Left hindlimb (tissue), 1 donor: Measurements from ENCODE around the gene HDGFL3.
"Not testable (repeated sequence)": the region's sequence is repeated elsewhere in the genome, so short reads cannot be mapped to it uniquely, and the experiment has no call there.

Experiments used
- DNase-seq: peaks from one replicate; pipeline ENCODE4 v3.0.0-alpha.2; 2018

Gene HDGFL3

DNA sequence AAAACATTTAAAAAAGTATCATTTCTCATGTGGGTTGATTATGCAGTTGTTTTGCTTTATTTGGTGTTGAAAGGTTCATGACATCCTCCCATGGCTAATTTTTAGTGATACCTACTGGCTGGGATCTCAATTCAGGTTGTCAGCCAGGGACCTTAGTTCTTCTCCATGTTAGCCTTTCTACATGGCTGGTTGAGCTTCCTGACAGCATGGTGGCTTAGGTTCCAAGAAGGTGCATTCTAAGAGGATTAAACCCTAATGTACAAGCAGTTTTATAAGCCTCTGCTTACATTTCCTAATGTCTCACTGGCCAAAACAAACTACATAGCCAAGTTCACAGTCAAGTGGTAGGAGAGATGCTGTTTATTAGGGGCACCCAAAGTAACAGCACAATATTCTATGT lies 109.5 kb downstream of the HDGFL3 start:
- DNase-seq: no peak

DNA sequence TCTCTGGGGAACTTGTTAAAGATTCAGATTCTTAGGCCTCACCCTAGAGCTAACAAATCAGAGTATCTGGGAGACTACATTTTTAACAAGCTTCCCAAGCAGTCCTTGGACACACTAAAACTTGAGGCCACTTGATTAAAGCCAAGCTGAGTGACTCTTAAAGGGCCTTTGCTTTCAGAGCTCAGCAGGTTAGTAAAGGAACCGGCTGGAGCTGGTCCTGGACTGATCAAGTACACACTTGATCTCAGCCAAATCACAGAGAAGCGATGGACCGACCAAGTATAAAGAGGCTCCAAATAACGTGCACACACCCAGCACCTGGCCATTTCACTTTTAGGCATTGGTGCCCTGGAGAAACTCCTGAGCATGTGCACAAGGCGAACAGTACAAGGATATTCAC lies 113.0 kb downstream of the HDGFL3 start:
- DNase-seq: no peak

DNA sequence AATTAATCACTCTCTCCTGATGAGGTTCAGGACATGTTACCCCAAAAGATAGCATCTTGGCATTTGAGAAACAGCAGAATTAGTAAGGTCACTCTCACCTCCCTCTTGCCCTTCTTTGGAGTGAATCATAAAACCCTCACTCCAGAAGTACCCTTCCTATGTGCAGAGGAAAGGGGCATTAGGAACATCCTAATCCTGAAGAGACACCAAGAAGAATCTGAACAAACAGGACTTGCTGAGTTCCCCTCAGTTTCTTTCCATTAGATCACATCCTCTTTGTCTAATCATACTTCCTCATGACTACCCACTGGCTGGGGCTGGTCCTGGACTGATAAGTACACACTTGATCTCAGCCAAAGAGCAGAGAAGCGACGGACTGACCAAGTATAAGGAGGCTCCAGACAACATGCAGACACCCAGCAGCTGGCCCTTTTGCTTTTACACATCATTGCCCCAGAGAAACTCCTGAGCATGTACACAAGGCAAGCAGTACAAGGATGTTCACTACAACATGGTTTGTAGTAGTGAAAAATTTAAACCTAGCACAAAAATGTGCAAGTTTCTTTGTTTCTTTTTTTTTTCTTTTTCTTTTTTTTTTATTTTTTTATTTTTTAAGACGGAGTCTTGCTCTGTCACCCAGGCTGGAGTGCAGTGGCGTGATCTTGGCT lies 115.2 kb downstream of the HDGFL3 start:
- no peak for DNase-seq

- not testable (repeated sequence) for DNase-seq
Observed at GRCh38 chr15:83091965-83092308, 115.7 kb downstream of the HDGFL3 start.

- DNase-seq: no peak
Observed at GRCh38 chr15:83090465-83090864, 117.2 kb downstream of the HDGFL3 start.

DNA sequence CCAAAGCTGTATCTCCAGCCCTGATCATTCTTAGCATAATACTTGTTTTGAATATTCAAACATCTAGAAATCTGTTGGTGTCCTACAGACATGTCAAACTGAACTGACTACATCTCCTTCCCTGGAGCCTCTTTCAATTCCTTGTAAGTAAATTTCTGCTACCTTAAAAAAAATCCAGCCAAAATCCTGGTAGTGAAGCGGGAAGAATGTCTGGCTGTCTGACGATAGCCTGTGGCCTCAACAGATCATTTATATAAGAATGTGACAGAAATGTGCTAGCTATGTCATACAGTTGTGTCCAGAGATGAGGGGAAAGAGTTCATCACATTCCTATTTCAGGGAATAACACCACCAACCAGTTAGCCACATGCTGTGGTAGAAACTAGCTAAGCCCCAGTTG lies 118.7 kb downstream of the HDGFL3 start:
- DNase-seq: no peak

DNA sequence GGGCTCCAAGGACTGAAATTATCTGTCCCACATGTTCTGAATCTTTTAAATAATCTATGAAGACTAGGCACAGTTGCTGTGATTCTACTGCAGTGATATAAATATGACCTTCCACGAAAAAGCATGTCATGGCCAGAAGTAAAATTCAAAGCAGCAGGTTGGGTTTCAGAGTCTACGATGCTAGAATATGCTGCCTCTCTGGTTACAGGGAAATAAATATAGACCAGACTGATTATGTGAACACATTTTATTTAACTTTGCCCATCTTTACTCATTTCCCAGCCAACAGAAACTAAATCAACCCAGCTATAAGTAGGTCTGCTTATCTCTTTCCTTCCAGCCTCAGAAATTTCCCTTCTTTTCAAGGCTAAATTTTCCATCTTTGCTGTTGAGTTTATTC lies 120.0 kb downstream of the HDGFL3 start:
- no peak for DNase-seq

DNA sequence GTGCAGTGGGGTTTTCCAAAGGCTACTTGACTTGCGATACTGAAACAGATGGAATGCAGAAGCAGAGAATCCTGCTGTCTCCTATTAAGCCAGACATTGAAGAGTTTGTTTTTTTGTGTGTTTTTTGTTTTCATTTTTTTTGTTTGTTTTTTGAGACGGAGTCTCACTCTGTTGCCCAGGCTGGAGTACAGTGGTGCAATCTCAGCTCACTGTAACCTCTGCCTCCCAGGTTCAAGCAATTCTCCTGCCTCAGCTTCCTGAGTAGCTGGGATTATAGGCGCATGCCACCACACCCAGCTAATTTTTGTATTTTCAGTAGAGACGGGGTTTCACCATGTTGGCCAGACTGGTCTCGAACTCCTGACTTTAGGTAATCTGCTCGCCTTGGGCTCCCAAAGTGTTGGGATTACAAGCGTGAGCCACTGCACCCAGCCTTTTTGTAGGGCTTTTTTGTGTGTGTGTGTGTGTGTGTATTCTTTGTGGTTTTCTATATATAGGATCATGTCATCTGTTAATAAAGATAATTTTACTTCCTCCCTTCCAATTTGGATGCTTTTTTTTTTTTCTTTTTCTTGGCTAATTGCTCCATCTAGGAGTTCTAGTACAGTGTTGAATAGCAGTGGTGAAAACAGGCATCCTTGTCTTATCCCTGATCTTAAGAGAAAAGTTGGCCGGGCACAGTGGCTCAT lies 121.6 kb downstream of the HDGFL3 start:
- not testable (repeated sequence) for DNase-seq

GRCh38 chr15:83085461-83085860 lies 122.2 kb downstream of the HDGFL3 start:
- not testable (repeated sequence) for DNase-seq

GRCh38 chr15:83082730-83083386 lies 124.8 kb downstream of the HDGFL3 start:
- DNase-seq: no peak

GRCh38 chr15:83081256-83082014 lies 126.2 kb downstream of the HDGFL3 start:
- DNase-seq: no peak

DNA sequence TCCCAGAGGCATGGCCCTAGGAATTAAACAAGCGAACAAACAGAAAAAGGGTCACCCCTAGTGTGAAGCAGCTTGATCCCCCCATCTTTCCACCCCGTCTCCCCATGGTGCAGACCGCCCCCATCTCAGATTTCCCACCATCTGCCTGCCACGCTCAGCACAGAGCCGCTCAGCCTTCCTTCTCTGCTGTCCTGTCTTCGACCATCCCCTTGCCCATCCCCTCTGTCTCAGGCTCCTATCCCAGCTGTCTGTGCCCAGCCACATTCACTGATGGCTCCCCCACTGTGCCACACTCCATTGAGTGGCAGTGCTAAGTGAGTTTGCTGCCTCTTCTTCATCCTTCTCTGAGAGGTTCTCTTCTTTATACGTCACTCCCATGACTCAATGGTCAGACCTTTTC lies 128.9 kb downstream of the HDGFL3 start:
- DNase-seq: no peak
